IPS DF 6.9 (cell line): ENCODE results near the gene PTPRD.

Source experiments
- DNase-seq: peaks from one replicate; pipeline ENCODE4 v3.0.0-alpha.2; 2013; ENCODE audit warnings: low read depth, low spot score
- H3K27ac ChIP-seq: one replicate; pipeline ENCODE4 v1.5.1; 2013; ENCODE audit warnings: low read length, control low read depth
- H3K27me3 ChIP-seq: 2 replicates; pipeline ENCODE4 v1.6.1; 2013; ENCODE audit warnings: mild to moderate bottlenecking, low read length; ENCODE audit not compliant: control insufficient read depth, insufficient read depth
- H3K36me3 ChIP-seq: 2 replicates; pipeline ENCODE4 v1.6.1; 2013; ENCODE audit warnings: low read length; ENCODE audit not compliant: control insufficient read depth, insufficient read depth
- H3K4me1 ChIP-seq: 2 replicates; pipeline ENCODE4 v1.6.1; 2013; ENCODE audit warnings: low read length; ENCODE audit not compliant: control insufficient read depth, insufficient read depth
- H3K4me3 ChIP-seq: 2 replicates; pipeline ENCODE4 v1.5.1; 2013; ENCODE audit warnings: mild to moderate bottlenecking, low read length
- H3K9me3 ChIP-seq: 2 replicates; pipeline ENCODE4 v1.6.1; 2013; ENCODE audit warnings: low read length, inconsistent platforms; ENCODE audit not compliant: control insufficient read depth, insufficient read depth
- WGBS: extraction: QIAGEN DNeasy Blood & Tissue Kit; methylation state at CpG from one replicate; pipeline ENCODE4 v1.1.7; 2013; ENCODE audit warnings: mixed read lengths, missing lambda C conversion rate; ENCODE audit not compliant: insufficient read length, insufficient coverage; 5-methylcytosine and 5-hydroxymethylcytosine counted together

Gene PTPRD

GRCh38 chr9:9412241-9412640 is 1200.6 kb downstream of the PTPRD start:
- WGBS: no CpG with 5 or more reads among the region's 3 CpGs
- no peaks in the 10 kb centered on the region for H3K27me3 ChIP-seq
- H3K36me3 ChIP-seq: no peaks in the 10 kb centered on the region
- H3K9me3 ChIP-seq: no peaks in the 10 kb centered on the region
- no peak overlapping the region for H3K4me3 ChIP-seq
- no peak overlapping the region for H3K27ac ChIP-seq
- DNase-seq: no peak
- no peaks in the 10 kb centered on the region for H3K4me1 ChIP-seq

- DNase-seq: no peak
- no peaks in the 10 kb centered on the region for H3K27me3 ChIP-seq
- H3K27ac ChIP-seq: no peak overlapping the region
- no peaks in the 10 kb centered on the region for H3K36me3 ChIP-seq
- no peaks in the 10 kb centered on the region for H3K9me3 ChIP-seq
- no peak overlapping the region for H3K4me3 ChIP-seq
- H3K4me1 ChIP-seq: no peaks in the 10 kb centered on the region
- WGBS: no CpG with 5 or more reads among the region's 4 CpGs
Observed at GRCh38 chr9:9410736-9411135, 1202.1 kb downstream of the PTPRD start.

- WGBS: no CpG with 5 or more reads among the region's 2 CpGs
- H3K27ac ChIP-seq: no peak overlapping the region
- no peaks in the 10 kb centered on the region for H3K4me1 ChIP-seq
- no peaks in the 10 kb centered on the region for H3K9me3 ChIP-seq
- H3K36me3 ChIP-seq: no peaks in the 10 kb centered on the region
- no peaks in the 10 kb centered on the region for H3K27me3 ChIP-seq
- DNase-seq: no peak
- no peak overlapping the region for H3K4me3 ChIP-seq
Observed at GRCh38 chr9:9399982-9400381, 1212.8 kb downstream of the PTPRD start.

- Histone ChIP-seq H3K27ac (no peak overlapping the region), H3K9me3 (no peaks in the 10 kb centered on the region), H3K4me1 (no peaks in the 10 kb centered on the region), H3K4me3 (no peak overlapping the region), H3K36me3 (no peaks in the 10 kb centered on the region), H3K27me3 (no peaks in the 10 kb centered on the region)
- 100% methylated on average over 1 of the region's 2 CpGs for WGBS
- DNase-seq: no peak
Observed at GRCh38 chr9:9396518-9396917, 1216.3 kb downstream of the PTPRD start.

GRCh38 chr9:9395539-9395938 is 1217.3 kb downstream of the PTPRD start:
- WGBS: no CpG with 5 or more reads among the region's 5 CpGs
- H3K36me3 ChIP-seq: no peaks in the 10 kb centered on the region
- DNase-seq: no peak
- no peak overlapping the region for H3K4me3 ChIP-seq
- no peaks in the 10 kb centered on the region for H3K27me3 ChIP-seq
- no peaks in the 10 kb centered on the region for H3K9me3 ChIP-seq
- no peaks in the 10 kb centered on the region for H3K4me1 ChIP-seq
- no peak overlapping the region for H3K27ac ChIP-seq

- no CpG with 5 or more reads among the region's 3 CpGs for WGBS
- no peaks in the 10 kb centered on the region for H3K4me1 ChIP-seq
- H3K27me3 ChIP-seq: no peaks in the 10 kb centered on the region
- H3K4me3 ChIP-seq: no peak overlapping the region
- H3K9me3 ChIP-seq: no peaks in the 10 kb centered on the region
- no peaks in the 10 kb centered on the region for H3K36me3 ChIP-seq
- DNase-seq: no peak
- no peak overlapping the region for H3K27ac ChIP-seq
Observed at GRCh38 chr9:9392755-9393154, 1220.0 kb downstream of the PTPRD start.

- H3K4me3 ChIP-seq: no peak overlapping the region
- no peaks in the 10 kb centered on the region for H3K36me3 ChIP-seq
- no peaks in the 10 kb centered on the region for H3K9me3 ChIP-seq
- H3K27me3 ChIP-seq: no peaks in the 10 kb centered on the region
- no peak for DNase-seq
- no peaks in the 10 kb centered on the region for H3K4me1 ChIP-seq
- no CpG with 5 or more reads among the region's 3 CpGs for WGBS
- H3K27ac ChIP-seq: no peak overlapping the region
Observed at GRCh38 chr9:9389904-9390303, 1222.9 kb downstream of the PTPRD start.

GRCh38 chr9:9387511-9388115 is 1225.2 kb downstream of the PTPRD start:
- Histone ChIP-seq H3K36me3 (no peaks in the 10 kb centered on the region), H3K4me1 (no peaks in the 10 kb centered on the region), H3K9me3 (no peaks in the 10 kb centered on the region), H3K27ac (no peak overlapping the region), H3K27me3 (no peaks in the 10 kb centered on the region), H3K4me3 (no peak overlapping the region)
- WGBS: no CpG with 5 or more reads among the region's 3 CpGs
- no peak for DNase-seq

- DNase-seq: no peak
- WGBS: no CpG with 5 or more reads among the region's 2 CpGs
- Histone ChIP-seq H3K27ac (no peak overlapping the region), H3K4me3 (no peak overlapping the region), H3K9me3 (no peaks in the 10 kb centered on the region), H3K4me1 (no peaks in the 10 kb centered on the region), H3K27me3 (no peaks in the 10 kb centered on the region), H3K36me3 (no peaks in the 10 kb centered on the region)
Observed at GRCh38 chr9:9362332-9362731, 1250.5 kb downstream of the PTPRD start.

GRCh38 chr9:9352877-9353481 is 1259.8 kb downstream of the PTPRD start:
- DNase-seq: no peak
- Histone ChIP-seq H3K36me3 (no peaks in the 10 kb centered on the region), H3K27ac (no peak overlapping the region), H3K4me1 (no peaks in the 10 kb centered on the region), H3K27me3 (no peaks in the 10 kb centered on the region), H3K4me3 (no peak overlapping the region), H3K9me3 (no peaks in the 10 kb centered on the region)
- no CpG with 5 or more reads among the region's 2 CpGs for WGBS

GRCh38 chr9:9341203-9341602 is 1271.6 kb downstream of the PTPRD start:
- Histone ChIP-seq H3K9me3 (no peaks in the 10 kb centered on the region), H3K4me1 (peaks cover 2% of the 10 kb centered on the region; the same call in 1 of the 2 replicates), H3K4me3 (no peak overlapping the region), H3K36me3 (no peaks in the 10 kb centered on the region), H3K27ac (no peak overlapping the region), H3K27me3 (no peaks in the 10 kb centered on the region)
- WGBS: no CpG with 5 or more reads among the region's 2 CpGs
- no peak for DNase-seq
